Epidermal melanocyte (primary cell): Measurements from ENCODE around the gene SMPD3.

ENCODE experiments used
- DNase-seq: peaks from one replicate; pipeline ENCODE4 v3.0.0; 2011; ENCODE audit warnings: low spot score; ENCODE audit not compliant: insufficient read length

The SMPD3 gene

DNA sequence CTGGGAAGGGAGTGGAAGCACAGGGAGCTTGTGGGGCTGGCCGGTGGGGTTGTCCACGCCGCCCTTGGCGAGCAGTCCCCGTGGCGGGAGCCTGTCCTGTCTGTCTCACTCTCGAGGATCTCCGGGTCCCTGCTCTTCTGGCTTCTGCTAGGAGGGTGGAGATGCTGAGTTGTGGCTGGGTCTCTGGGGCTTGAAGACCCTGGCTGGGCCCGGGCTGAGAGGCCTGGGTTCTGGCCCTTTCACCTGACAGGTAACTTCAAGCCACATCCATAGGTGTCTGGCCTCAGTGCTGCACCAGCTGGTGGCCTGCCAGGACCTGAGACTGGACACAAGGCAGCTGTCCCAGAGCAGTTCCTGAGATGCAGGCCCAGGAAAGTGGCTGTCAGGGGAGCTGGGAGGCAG lies 90.8 kb downstream of the SMPD3 start:
- DNase-seq = no peak

- no peak for DNase-seq
Measured at GRCh38 chr16:68356919-68357286, 91.4 kb downstream of the SMPD3 start.

DNA sequence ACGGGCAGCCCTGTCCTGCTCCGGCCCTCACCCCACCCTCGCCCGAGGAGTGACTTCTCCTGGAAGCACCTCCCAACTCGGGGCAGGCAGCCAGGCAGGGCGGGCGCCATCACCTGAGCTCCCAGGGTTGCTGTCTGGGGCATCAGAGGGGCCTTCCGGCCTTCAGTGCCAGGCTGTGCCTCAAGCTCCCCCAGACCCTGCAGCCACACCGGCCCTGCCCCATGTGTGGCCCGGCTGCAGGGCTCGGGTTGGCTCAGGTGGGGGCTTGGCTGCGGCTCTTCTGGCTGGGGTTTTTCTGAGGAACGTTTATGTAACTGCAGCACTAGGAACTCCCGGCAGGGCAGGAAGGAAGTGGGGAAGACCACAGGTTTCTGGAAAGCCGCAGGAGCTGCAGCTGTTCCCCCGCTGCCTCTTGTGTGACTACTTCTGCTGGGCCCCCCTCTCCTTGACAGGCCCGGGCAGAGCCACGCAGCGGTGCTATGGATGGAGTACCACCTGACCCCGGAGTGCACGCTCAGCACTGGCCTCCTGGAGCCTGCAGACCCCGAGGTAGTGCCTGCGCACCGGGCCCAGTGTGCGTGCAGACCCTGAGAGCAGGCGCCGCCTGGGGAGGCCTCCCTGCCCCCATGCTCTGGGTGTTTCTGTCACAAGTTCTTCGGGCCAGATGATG lies 91.9 kb downstream of the SMPD3 start:
- no peak for DNase-seq

- no peak for DNase-seq
Measured at GRCh38 chr16:68355447-68356248, 92.7 kb downstream of the SMPD3 start.

DNA sequence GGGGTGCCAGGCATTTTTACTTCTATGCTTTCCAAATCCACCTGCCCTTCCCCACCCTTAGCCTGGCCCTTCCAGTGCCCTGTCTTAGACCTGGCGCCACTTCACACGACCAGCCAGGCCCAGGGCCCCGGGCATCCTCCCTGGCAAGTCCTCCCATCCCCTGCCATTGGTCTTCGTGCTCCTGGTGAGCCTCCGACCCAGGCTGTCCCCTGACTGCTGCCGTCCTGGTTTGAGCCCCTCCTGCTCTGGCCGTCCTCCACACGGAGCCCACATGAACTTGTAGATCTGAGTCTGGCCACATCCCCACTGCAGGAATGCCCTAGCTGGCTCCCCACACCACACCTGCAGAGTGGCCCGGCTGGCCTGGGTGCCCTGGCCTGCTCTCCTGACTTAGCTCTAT lies 93.5 kb downstream of the SMPD3 start:
- DNase-seq = no peak

GRCh38 chr16:68353366-68353765 lies 94.9 kb downstream of the SMPD3 start:
- no peak for DNase-seq

GRCh38 chr16:68351991-68352431 lies 96.3 kb downstream of the SMPD3 start:
- DNase-seq = no peak

DNA sequence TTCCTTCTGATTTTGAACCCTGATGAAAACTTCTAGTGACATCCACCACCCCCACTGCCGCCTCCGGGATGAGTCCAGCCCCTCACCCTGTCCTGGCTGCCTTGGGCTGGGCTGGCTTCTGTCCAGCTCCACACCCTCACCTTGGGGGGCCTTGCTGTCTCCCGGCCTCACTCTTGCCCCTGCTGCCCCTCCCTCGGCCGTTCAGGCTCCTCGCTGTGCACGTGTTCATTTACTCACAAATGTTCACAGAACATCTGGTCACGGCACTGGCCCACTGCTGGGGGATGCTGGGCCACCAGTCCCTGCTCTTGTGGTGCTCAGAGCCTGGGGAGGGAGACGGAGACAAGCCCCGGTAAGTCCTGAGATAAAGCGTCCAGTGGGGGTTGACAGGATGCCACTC lies 96.8 kb downstream of the SMPD3 start:
- no peak for DNase-seq

GRCh38 chr16:68350813-68351350 lies 97.4 kb downstream of the SMPD3 start:
- DNase-seq = no peak

- DNase-seq = peak; percentile 32
Measured at GRCh38 chr16:68349838-68350410, 98.4 kb downstream of the SMPD3 start.

- no peak for DNase-seq
Measured at GRCh38 chr16:68348639-68349445, 99.5 kb downstream of the SMPD3 start.

DNA sequence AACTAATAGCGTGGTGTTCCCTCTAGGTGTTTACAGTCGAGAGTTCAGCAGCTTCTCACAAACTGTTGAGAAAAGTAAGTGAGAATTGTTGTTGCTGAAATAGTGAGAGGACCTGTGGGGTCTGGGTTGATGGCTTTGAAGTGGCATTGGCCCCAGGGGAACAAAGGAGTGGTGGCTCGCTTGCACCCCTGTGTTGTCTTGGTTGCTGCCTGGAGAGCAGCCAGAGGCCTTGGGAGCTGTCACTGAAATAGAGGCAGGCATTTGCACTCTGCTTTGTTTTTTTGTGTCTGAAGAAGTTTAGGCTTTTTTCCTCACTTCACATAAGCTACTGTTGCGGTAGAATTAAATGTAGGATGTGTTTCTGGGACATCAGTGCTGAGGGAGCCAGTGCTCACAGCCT lies 100.7 kb downstream of the SMPD3 start:
- DNase-seq = no peak

DNA sequence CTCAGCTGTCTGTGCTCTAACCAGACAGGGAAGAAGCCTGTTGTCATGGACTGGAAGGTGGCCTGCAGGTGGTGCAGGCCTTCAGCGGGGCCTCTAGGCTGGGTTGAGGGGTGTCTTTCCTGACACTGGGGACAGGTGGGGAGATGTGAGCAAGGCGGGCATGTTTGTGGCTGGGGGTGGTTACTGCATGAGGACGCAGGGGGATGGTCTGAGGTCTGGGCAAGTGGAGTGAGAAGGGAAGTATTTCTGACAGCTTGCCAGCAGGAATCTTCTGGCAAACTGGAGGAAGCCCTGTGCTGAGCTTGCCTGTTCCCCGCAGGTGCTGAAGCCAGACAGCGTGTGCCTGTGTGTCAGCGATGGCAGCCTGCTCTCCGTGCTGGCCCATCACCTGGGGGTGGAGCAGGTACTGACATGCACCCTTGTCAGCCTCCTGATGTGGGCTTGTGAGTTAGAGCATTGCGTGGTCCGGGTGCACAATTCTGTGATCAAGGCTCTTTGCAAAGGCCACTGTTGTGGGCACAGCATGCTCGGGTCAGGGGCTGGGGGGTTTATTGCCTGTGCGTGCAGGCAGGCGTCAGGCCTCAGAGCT lies 101.3 kb downstream of the SMPD3 start:
- no peak for DNase-seq

GRCh38 chr16:68345958-68346635 lies 102.2 kb downstream of the SMPD3 start:
- DNase-seq = no peak

DNA sequence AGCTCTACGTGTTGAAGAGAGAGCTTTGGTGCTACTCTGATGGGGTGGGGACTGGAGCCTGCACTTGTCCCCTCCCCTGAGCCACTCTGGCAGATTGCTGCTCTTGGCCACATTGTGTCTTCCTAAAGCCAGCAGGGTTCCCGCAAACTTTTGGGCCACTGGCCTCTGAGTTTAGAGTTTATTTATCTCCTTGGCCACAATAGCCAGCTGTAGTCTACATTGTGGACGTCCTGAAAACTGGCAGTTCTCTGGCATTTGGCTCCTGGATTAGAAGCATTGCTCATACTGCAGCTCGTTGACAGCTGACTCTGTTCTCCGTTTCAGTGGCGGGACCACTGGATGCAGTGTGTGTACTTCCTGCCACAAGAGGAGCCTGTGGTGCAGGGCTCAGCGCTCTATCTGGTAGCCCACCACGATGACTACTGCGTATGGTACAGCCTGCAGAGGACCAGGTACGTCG lies 102.9 kb downstream of the SMPD3 start:
- DNase-seq = no peak

GRCh38 chr16:68344252-68344651 lies 104.1 kb downstream of the SMPD3 start:
- no peak for DNase-seq

DNA sequence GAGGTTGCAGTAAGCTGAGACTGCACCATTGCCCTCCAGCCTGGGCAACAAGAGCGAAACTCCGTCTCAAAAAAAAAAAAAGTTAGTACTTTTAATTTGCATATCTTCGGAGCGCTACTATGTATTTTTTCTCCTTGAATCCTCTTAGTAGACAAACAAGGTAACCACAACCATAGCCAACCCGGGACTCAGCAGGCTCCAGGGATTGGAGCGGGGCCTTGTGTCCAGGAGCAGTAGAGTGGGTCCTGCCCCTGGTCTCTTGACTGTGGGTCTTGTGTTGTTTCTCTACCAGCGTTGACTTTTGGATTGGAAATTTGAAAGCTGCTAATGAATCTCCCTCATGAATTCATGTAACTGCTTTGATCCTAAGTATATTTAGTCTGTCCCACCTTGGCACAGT lies 105.2 kb downstream of the SMPD3 start:
- no peak for DNase-seq

DNA sequence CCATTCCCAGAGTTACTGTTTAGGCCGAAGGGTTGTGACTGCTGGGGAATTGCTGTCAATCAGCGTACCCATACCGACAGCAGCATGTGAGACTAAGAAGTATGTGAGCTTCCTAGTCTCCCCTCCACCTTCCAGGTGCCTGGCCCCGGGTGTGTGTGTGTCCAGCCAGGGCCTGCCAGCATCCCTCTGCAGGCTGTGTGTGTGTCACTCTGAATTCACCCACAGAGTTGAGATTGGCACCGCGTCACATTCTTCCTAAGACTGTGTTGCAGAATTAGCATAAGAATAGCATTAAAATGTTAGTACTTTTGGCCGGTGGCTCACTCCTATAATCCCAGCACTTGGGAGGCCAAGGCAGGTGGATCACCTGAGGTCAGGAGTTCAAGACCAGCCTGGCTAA lies 105.7 kb downstream of the SMPD3 start:
- no peak for DNase-seq

GRCh38 chr16:68339214-68339613 lies 109.1 kb downstream of the SMPD3 start:
- no peak for DNase-seq

GRCh38 chr16:68338326-68339119 lies 109.8 kb downstream of the SMPD3 start:
- no peak for DNase-seq
